Adipose tissue (tissue), 3 donors: Measurements from ENCODE around the gene TCF20. TPM values are rescaled to one million over a fixed set of nuclear protein-coding genes. Genes with fewer than 3 reads are reported as not detected.
A peak's percentile ranks its signal among the peaks of the same experiment; 100 is the strongest.

Source experiments
- H3K27ac ChIP-seq: one replicate; pipeline ENCODE4 v1.5.1; 2013; ENCODE audit warnings: low read depth, low read length
- WGBS, 3 donors: extraction: QIAGEN DNeasy Blood & Tissue Kit; methylation state at CpG; one replicate each; pipeline ENCODE4 v1.1.7; 2013; 5-methylcytosine and 5-hydroxymethylcytosine counted together
- polyA plus RNA-seq, 3 donors: library from polyadenylated mRNA; stranded (reverse); fragments of 200-250 nt; gene quantifications; one replicate each; pipeline ENCODE4 v1.2.3, GENCODE V29; 2013
- donor health status: healthy with polysubstance abuse.
- donor health status: Bipolar disorder and iron deficiency.
- donor health status: healthy.

The TCF20 gene
- polyA plus RNA-seq, 3 donors: 5.3 to 6.9 (median 5.3) TPM

DNA sequence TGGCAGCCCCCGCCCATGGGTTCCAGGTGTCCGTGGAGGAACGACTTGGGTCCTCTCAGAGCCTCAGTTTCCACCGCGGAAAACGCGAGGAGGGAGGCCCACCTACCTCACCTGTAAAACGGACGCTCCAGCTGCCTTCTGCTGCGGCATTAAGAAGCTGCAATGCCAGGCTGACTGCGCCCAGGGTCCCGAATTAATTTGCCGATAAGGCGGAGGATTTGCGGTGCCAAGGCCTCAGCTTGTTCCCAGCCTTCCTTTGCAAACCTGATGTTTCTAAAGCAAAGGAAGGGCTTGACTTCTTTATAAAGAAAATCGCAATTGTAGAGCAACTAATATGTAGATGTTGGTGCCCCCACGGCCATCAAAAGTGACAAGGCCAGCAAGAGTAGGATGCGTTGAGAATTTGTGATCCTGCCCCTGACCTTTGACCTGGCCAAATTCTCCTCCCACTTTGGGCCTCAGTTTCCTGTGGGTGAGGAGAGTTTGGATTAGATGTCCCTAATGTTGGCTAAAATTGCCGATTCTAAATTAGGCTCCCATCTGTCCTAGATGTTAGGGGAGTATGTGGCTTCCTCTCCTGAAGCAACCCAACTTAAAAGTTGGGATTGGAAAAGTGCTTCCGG lies 849 bp upstream of the TCF20 start:
- no peak overlapping the region for H3K27ac ChIP-seq
- WGBS, 3 donors: 77 to 84% (median 84%) methylated on average over 20 of the region's 20 CpGs

DNA sequence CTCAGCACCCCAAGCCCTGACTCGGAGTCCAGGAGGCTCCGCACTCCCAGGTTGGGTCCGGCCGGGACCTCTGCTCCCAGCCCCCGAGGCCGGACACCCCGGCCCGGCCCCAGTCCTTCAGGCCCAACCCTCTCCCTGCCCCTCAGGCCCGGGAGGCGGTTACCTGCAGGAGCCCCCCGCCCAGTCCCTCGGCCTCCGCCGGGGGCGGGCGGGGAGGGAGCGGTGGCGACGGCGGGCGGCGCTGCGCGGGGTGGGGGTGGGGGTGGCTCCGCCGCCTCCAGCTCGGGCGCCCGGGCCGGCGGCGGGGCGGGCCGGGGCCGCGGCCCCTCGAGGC lies 310 bp downstream of the TCF20 start:
- 1% methylated on average over 10 to 37 of the region's 37 CpGs for WGBS, 3 donors
- H3K27ac ChIP-seq: no peak overlapping the region

DNA sequence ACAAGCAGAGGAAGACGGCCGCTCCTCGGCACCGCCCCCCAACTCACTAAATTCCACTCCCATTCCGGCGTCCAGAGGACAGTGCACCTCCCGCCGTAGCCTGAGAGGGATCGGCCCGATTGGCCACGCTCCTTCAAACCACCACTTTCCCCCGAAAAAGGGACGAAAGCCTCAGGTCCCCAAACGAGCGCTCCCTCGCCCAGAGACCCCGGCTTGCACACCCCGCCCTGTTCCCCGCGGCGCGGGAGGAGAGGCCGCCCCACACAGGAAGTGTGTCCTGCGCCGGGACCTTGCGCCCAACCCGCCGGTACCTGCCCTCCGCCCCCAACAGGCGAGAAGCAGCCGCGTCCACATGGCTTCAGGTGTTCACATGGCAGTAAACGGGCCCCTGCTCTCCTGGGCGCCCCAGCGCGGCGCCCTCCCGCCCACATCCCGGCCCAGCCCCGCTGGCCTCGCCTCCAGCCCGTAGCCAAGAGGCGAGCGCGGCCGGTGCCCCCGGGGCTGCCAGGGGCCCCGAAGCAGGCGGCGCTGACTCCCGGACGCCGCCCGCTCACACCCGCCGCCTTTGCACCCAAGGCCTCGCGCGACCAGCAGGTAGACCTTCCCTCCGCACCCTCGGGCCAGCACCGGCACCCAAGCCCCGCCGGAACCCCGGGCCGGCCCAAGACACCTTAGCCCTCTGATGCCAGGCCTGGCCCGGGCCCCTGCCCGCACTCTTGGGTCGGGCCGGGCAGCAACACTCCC lies 849 bp downstream of the TCF20 start:
- WGBS, 3 donors: 0 to 1% (median 1%) methylated on average over 66 to 70 of the region's 70 CpGs
- H3K27ac ChIP-seq: peak overlapping the region; percentile 12

DNA sequence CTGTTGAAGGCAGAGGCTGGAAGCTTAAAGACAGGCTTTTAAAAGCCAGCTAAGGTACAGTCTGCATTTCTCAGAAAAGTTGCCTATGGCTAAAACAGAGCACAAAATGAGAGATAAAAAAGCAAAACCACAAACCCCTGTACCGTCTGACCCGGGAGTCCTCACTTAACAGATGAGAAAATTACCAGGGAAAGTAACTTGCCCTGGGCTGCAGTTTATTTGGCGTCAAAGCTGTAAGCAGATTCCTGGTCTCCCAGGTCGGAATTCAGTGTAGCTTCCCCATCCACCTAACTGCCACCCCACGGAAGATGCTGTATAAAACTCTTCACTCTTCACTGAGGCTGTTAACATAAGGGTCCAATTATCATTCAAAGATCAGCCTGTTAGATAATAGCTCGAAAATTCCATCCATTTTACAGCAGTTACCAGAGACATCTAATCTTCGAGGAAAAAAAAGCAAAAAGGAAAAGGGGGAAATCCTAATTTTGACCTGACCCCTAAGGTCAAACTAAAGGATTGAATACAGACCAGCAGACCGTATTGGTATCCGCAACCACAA lies 1.5 kb downstream of the TCF20 start:
- H3K27ac ChIP-seq: no peak overlapping the region
- WGBS, 3 donors: 5 to 14% (median 10%) methylated on average over 9 of the region's 9 CpGs

DNA sequence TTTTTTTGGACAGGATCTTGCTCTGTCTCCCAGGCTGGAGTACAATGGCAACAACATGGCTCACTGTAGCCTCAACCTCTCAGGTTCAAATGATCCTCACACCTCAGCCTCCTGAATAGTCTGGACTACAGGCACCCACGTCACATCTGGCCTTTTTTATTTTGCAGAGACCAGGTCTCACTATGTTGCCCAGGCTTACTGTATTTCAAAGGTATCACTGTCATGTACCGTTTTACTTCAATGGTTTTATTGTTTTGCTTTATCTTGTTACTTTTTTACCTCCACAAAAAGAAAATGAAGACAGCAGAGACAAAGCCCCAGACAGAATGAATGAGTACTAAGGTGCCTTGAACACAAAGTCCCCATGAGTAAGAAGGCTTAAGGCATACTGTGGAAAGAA lies 5.1 kb downstream of the TCF20 start:
- WGBS, 3 donors: 73 to 89% (median 89%) methylated on average over 2 of the region's 2 CpGs
- no peak overlapping the region for H3K27ac ChIP-seq

DNA sequence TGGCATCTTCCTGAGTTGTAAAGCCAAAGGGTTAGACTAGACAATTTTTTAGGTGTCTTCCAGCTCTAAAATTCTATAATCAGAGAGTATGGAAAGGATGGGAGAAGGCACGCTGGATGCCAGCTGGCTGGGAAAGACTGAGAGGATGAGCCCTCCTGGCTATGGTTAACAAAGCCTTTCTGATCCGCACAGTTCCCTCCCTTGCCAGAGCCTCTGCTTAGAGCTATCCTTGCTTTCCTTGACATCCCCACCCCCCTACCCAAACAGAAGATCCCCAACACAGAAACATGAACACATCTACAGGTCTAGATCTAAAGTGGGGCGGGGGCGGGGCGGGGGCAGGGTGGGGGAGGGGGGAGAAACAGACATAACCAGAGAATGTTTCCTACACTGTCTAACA lies 6.5 kb downstream of the TCF20 start:
- 88 to 93% (median 91%) methylated on average over 5 of the region's 5 CpGs for WGBS, 3 donors
- no peak overlapping the region for H3K27ac ChIP-seq

DNA sequence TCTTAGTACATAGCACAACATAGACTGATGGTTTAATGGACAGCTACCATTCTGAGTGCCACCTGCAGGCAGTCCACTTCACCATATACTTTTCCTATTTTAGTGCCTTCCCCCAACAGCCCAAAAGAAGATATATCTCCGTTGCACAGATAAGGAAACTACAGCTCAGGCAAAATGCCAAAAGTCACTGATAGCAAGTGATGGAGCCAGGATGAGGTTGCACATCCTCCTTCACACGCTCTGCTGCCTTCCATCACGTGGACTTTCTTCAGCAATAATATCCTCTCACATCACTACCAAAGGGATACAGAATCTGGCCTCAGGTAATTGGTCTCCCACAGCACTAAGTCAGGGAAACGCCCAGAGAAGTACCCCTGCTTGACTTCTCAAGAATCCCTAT lies 7.5 kb downstream of the TCF20 start:
- 36 to 74% (median 41%) methylated on average over 4 of the region's 4 CpGs for WGBS, 3 donors
- no peak overlapping the region for H3K27ac ChIP-seq

DNA sequence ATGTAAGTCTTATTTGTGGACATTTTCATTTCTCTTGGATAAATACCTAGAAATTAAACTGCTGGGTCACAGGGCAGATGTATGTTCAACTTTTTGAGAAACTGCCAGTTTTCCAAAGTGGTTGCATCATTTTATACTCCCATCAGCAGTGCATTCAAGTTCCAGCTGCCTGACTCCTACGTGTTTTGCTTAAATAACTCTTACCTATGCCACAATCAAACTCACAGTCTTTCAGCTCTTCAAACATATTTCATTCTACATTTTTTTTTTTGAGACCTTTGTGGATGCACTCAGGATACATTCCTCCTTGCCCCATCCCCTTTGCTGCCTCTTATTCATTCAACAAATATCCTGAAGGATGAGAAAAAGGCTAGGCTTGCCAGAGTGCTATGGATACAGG lies 9.2 kb downstream of the TCF20 start:
- 42 to 45% (median 45%) methylated on average over 1 of the region's 1 CpG for WGBS, 3 donors
- H3K27ac ChIP-seq: no peak overlapping the region

DNA sequence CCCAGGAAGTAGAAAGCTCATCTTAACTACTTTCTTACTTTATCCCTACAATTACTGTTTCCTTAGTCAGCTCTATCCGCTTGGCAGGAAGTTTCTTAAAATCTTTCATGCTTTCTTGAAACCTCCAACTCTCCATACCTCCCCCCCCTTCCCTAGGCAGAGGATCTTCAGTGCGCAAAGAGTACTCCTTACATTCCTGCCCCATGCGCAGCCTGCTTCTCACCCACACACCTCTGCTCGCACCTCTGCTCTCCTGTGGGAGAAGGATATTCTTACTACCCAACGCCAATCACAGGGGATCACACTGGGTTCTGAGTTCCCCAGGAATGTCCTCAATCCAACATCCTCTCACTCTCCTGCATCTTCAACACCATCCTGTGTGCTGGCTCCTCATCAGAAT lies 12.3 kb downstream of the TCF20 start:
- 56 to 87% (median 75%) methylated on average over 5 of the region's 5 CpGs for WGBS, 3 donors
- no peak overlapping the region for H3K27ac ChIP-seq

DNA sequence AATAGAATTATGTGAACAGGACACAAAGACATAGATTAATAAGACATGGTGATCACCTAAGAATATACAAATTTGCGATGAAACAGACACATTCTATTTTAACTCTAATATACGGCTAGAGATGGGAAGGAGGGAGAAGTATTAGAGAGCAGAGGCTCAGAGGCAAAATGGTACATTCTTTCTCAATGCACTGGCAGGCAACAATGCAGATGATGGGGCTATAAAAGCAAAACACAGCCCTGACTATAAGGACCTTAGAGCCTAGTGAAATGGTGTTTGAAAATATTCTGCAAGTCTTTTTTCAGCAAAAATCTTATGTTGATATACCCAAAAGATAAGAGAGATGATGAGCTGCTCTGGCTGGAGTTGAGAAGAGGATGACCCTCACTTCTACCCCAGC lies 13.1 kb downstream of the TCF20 start:
- no peak overlapping the region for H3K27ac ChIP-seq
- 88 to 93% (median 89%) methylated on average over 2 of the region's 2 CpGs for WGBS, 3 donors

DNA sequence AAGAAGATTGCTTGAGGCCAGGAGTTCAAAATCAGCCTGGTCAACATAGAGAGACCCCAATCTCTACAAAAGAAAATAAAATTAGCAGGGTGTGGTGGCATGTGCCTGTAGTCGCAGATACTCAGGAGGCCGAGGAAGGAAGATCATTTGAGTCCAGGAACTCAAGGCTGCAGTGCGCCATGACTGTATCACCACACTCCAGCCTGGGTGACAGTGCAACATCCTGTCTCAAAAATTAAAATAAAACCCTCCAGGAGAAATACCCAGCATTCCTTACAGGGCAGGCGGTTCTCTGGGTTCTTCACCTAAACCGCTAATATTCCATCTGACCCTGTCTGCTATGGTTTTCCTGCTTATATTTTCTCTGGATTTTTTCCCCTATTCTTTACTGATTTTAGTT lies 13.5 kb downstream of the TCF20 start:
- H3K27ac ChIP-seq: no peak overlapping the region
- WGBS, 3 donors: 78 to 94% (median 88%) methylated on average over 5 of the region's 5 CpGs

DNA sequence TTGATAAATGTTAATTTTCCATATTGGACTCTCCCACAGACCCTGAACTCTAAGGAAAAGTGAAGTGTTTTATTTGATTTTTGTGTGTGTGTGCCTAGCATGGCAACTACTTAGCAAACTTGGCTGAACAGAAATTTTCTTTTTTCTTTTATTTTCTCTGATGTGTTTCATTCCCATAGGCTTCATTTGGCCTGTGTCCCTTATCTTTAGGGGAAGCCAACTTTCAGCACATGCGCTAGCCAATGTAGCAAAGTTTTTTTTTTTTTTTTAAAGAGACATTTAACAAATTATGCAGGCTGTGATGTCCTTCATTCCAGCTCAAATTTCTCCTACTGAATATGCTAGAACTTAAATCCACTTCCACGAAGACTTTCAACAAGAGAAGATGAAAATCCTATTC lies 14.2 kb downstream of the TCF20 start:
- 49 to 73% (median 64%) methylated on average over 2 of the region's 2 CpGs for WGBS, 3 donors
- no peak overlapping the region for H3K27ac ChIP-seq

DNA sequence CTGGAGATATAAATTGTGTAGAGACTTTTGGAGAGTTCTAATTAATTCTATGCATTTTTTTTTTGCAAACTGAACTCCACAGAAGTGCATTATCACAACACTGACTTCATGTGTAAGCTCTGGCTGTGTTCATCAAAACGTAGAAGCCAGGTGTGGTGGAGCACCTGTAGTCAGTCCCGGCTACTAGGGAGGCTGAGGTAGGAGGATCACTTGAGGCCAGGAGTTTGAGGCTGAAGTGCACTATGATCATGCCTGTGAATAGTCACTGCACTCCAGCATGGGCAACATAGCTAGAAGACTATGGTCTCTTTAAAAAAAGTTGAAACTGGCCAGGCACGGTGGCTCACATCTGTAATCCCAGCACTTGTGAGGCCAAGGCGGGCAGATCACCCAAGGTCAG lies 20.6 kb downstream of the TCF20 start:
- 72 to 93% (median 90%) methylated on average over 4 of the region's 4 CpGs for WGBS, 3 donors
- no peak overlapping the region for H3K27ac ChIP-seq

DNA sequence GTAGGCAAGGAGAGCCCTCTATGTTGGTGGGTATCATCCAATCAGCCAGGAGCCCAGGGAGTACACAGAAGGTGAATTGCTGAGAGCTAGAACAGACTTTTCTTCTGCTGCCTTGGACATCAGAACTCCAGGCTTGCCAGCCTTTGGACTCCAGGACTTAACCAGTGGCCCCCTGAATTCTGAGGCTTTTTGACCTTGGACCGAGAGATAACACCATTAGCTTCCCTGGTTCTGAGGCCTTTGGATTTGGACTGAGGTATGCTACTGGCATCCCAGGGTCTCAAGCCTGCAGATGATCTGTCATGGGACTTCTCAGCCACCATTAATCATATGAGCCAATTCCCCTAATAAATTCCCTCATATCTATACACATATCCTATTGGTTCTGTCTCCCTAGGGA lies 21.5 kb downstream of the TCF20 start:
- 48 to 95% (median 71%) methylated on average over 1 of the region's 1 CpG for WGBS, 3 donors
- H3K27ac ChIP-seq: no peak overlapping the region

DNA sequence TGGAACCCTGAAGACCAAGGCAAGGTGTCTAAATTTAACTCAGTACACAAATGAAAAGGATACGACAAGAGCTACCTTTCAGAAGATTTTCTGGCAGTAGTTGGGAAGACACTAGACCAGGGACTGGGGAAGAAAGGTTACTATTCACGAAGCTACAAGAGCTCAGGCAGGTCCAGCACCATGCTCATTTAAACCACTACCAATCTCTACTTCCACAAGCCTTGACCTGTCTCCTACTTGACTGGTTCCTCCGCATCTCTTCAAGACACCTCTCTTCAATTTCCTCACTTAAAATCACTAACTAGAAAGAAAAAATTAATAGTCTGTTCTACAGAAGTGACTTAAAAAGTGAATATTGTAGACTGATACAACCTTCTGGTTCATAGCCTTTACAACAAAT lies 22.9 kb downstream of the TCF20 start:
- WGBS, 3 donors: 88 to 97% (median 96%) methylated on average over 3 of the region's 3 CpGs
- no peak overlapping the region for H3K27ac ChIP-seq

DNA sequence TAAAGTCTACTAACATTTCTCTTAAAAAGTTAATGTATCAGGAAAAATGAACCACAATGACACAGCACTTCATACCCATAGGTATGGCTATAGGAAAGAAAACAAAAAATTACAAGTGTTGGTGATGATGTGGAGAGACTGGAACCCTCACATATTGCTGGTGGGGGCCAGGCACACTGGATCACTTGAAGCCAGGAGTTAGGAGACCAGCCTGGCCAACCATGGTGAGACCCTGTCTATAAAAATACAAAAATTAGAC lies 26.7 kb downstream of the TCF20 start:
- no peak overlapping the region for H3K27ac ChIP-seq

DNA sequence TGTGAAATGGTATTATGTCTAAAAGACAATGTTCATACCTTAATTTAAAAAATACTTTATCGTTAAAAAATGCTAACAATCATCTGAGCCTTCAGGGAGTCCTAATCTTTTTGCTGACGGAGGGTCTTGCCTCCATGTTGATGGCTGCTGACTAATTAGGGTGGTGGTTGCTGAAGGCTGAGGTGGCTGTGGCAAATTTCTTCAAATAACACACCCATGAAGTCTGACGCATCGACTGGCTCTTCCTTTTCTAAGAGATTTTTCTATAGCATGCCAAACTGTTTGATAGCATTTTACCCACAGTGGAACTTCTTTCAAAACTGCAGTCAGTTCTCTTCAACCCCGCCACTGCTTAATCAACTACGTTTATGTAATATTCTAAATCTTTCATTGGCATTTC lies 33.6 kb downstream of the TCF20 start:
- H3K27ac ChIP-seq: no peak overlapping the region
- 95 to 98% (median 98%) methylated on average over 6 of the region's 6 CpGs for WGBS, 3 donors

DNA sequence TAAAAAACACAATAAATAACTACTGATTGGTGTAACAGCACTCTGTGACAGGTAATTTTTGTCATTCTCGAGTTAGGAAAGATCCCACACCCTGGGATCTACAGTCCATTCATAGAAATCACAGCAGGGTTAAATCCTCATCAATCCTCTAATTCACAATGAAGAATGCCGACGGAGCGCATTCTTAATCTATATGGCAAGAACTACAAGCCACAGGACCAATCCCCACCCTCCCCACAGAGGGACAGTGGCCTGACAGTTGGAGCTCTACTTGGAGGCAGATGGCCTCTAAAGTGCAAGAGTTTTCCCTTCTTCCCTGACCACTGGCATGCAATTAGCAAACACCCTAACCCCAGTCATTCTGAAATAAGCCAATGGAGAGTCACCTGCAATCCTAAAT lies 34.2 kb downstream of the TCF20 start:
- WGBS, 3 donors: 94 to 99% (median 96%) methylated on average over 4 of the region's 4 CpGs
- no peak overlapping the region for H3K27ac ChIP-seq

DNA sequence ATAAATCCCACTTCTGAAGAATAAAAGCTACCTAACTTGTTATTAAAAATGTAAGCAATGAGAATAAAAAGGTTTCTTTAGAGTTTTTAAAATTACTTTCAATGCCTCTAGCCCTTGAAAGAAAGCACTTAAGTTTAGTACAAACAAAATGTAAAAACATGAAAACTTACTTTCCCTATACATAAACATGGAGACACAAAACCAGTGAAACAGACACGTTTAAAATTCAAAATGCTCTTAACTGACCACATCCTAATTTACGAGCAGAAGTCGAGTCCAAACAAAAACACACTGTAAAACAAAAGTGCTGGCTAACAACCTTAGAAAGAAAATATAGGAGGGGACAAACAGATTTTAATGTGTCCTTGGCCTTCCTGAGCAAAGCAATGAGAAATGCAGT lies 36.6 kb downstream of the TCF20 start:
- WGBS, 3 donors: 49 to 79% (median 56%) methylated on average over 3 of the region's 3 CpGs
- no peak overlapping the region for H3K27ac ChIP-seq

DNA sequence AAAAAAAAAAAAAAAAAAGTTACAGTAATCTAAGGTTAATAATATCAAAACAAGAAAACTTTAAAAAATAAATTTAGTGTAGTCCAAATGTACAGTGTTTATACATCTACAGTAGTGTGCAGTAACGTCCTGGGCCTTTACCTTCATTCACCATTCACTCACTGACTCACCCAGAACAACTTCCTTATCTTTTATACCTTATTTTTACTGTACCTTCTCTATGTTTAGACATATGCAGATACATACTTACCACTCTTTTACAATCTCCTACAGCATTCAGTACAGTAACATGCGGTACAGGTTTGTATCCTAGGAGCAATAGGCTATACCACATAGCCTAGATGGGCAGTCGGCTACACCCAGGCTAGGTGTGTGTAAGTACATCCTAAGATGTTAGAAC lies 38.5 kb downstream of the TCF20 start:
- WGBS, 3 donors: 94 to 96% (median 95%) methylated on average over 3 of the region's 3 CpGs
- H3K27ac ChIP-seq: no peak overlapping the region
